ENCODE data around the gene PTPRN2.

Gene PTPRN2

GRCh38 chr7:157527686-157528085 lies 1059.9 kb downstream of the PTPRN2 start:
- DNase-seq (ENCODE audit: low read depth): no peak

DNA sequence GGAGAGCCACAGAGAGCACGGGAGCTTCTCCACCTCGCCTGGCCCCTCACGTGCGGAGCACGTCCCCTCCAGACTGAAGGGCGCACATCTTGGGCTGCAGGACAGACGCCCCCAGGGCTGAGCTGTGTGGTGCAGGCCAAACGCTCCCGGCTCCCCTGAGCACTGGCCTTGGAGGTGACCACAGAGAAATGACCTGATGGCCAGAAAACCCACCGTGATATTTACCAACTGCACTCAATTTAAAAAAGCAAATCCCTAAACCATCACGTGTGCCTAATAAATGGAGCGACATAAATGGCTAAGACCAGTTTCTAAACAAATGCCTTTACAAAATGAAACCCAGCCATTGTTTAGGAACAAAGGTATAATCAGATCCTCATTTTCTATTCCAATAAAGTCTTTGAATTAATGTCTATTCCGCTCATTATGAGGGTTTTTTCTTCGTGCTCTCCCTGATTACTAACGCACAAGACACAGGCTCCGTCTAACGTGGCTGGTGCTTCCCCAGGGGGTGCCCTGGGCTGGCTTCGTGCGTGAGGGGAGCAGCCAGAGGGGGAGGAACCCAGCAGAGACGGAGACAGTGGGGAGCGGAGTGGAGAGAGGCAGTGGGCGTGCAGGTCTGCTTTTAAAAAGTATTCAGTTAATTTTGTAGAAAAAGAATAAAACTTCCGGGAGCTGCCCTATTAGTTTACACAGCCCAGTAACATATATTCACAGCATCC lies 1060.5 kb downstream of the PTPRN2 start:
- no peak for DNase-seq (ENCODE audit: low read depth)

DNA sequence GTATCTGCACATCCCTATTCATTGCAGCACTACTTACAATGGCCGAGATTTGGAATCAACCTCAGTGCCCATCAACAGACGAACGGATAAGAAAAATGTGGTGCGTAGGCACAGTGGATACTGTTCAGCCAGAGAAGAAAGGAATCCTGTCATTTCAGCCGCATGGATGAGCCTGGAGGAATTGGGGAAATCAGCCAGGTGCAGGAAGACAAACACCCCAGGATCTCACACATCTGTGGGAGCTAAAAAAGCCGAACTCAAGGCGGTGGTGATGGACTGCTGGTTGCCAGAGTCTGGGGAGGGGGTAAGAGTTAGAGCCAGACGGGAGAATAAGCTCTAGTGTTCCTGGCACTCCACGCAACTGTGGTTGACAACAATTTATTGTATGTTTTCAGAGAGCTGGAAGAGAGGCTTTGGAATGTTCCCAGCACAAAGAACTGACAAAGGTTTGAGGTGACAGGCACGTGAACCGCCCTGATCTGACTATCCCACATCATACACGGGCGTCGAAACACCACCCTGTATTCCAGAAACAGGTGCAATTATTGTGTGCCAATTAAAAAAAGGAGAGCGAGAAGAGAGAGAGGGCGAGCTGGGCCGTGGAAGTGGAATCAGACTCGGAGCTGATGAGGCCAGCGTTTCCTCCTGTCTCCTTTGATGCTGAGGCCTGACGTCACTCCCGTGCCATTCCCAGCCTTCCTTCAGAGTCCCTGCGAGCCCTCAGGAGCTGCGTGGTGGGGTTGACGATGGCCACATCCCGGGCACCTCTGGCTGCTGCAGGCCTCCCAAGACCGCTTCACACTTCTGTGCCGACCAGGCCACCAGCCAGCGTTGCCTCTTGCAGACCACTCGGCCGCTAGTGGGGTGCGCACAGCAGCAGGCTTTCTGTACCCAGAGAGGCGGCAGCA lies 1061.4 kb downstream of the PTPRN2 start:
- no peak for DNase-seq (ENCODE audit: low read depth)

GRCh38 chr7:157525491-157525915 lies 1062.1 kb downstream of the PTPRN2 start:
- DNase-seq (ENCODE audit: low read depth): no peak

DNA sequence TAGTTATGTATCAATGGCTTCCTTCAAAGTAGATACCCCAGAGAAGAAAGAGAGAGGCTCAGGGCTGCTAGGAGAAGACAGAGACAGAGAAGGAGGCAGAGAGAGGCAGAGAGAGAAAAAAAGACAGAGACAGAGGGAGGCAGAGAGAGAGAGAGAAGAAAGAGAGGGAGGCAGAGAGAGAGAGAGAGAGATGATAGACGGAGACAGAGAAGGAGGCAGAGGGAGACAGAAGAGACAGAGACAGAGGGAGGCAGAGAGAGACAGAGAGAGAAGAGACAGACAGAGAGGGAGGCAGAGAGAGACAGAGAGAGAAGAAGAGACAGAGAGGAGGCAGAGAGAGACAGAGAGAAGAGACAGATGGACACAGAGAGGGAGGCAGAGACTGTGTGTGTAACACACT lies 1062.9 kb downstream of the PTPRN2 start:
- no peak for DNase-seq (ENCODE audit: low read depth)

DNA sequence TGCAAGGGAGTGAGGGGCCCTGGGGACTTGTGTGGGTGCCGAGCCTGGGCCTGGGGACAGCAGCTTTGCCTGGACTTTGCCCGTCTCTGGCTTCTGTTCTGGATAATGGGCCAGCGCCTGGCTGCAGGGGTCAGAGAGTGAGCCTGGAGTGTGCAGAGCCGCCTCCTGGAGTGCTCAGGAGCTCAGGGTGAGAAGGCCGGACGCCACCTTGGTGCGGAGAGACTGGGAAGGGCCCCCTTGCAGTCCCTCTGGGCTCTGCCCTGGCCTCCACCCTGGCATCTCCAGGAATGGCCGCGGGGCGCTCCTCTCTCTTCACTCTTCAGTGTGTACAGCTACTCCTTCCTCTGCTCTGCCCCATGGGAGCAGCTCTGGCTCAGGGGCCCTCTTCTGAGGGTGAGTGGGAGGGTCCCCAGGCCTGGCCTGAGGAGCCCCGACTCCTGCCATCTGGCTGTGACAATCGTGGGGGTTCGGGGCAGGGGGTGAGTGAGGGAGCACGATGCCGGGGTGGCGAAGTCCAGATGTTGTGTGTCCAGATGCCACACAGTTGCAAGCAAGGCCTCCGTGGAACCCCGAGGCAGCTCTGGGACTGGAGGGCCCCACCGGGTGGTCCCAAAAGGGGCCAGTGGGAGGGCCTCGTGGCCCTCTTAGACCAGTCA lies 1063.7 kb downstream of the PTPRN2 start:
- DNase-seq (ENCODE audit: low read depth): no peak

DNA sequence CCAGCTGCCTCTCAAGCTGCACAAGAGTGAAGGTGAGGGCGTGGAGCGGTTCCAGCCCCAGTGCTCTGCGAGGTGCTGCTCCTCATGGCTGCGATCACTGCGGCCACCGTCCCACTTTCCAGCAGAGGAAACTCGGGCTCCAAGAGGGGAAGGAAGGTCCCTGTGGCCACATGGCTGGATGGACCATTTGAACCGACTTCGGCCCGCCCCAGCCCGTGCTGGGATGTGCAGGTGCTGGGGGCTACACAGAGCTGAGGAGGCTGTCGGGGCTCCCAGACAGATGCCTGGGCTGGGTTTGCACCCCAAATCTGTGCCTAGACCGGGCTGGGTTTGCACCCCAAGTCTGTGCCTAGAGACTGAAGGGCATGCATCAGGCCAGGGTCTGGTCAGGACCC lies 1064.3 kb downstream of the PTPRN2 start:
- DNase-seq (ENCODE audit: low read depth): no peak

- DNase-seq (ENCODE audit: low read depth): no peak
Measured at GRCh38 chr7:157522954-157523353, 1064.7 kb downstream of the PTPRN2 start.

DNA sequence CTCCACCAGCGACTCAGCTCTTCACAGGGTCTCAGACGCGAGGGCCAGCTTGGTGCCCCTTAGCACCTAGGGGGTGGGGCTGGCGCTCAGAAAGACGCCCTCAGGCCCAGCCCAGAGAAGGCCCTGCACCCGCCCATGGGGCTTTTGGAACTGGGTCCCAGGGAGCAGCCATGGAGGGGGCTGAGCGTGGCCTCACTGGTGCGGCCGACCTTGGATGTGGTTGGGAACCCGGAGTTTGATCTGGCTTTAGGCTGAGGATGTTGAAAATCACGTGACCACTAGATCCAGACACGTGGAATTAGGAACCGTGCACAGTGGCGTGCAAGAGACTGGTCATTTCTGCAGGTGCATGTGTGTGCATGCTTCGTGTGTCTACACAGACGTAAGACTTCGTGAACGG lies 1065.4 kb downstream of the PTPRN2 start:
- DNase-seq (ENCODE audit: low read depth): no peak

DNA sequence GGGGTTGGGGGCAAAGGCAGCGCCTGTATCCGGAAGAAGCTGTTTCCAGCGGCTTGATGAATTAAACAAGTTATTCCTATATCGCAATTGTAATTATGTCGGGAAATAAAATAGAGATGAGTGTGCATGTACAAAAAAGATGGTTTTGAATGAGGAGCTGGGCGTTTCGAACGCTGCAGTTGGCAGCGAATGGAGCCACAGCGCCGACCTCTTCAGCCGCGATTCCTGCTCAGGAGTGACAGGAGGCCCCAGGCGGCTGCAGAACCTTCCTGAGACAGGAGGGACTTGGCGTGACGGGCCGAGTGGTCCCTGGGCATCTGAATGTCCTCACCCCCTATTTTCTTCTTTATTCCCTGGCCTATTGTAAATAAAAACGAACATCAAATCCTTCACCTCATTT lies 1065.9 kb downstream of the PTPRN2 start:
- no peak for DNase-seq (ENCODE audit: low read depth)

- no peak for DNase-seq (ENCODE audit: low read depth)
Measured at GRCh38 chr7:157521061-157521731, 1066.4 kb downstream of the PTPRN2 start.

- DNase-seq (ENCODE audit: low read depth): no peak
Measured at GRCh38 chr7:157520249-157520648, 1067.4 kb downstream of the PTPRN2 start.

DNA sequence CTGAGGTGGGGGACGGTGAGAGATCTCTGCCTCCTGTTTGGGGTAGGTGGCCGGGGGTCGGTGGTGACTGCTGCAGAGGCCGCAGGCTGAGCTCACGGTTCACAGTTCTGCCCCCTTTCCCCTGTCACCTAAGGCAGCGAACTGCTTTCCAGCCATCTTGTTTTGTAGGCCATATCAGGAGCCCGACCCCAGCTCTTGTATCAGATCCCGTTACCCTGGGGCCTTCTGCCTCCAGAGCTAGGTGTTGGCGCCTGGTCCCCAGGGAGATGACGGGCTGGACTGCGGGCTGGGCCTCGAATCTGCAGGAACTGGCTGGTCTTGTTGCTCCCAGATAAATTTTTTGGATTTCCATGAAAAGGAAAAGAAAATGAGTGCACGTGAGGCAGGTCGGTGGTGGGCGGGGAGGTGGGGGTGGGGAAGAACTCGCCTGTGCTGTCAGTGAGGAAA lies 1067.8 kb downstream of the PTPRN2 start:
- no peak for DNase-seq (ENCODE audit: low read depth)

GRCh38 chr7:157519246-157519645 lies 1068.4 kb downstream of the PTPRN2 start:
- DNase-seq (ENCODE audit: low read depth): no peak

GRCh38 chr7:157518514-157519175 lies 1069.0 kb downstream of the PTPRN2 start:
- no peak for DNase-seq (ENCODE audit: low read depth)

GRCh38 chr7:157517782-157518513 lies 1069.7 kb downstream of the PTPRN2 start:
- DNase-seq (ENCODE audit: low read depth): no peak

GRCh38 chr7:157516911-157517781 lies 1070.5 kb downstream of the PTPRN2 start:
- DNase-seq (ENCODE audit: low read depth): no peak

- no peak for DNase-seq (ENCODE audit: low read depth)
Measured at GRCh38 chr7:157516311-157516710, 1071.3 kb downstream of the PTPRN2 start.

DNA sequence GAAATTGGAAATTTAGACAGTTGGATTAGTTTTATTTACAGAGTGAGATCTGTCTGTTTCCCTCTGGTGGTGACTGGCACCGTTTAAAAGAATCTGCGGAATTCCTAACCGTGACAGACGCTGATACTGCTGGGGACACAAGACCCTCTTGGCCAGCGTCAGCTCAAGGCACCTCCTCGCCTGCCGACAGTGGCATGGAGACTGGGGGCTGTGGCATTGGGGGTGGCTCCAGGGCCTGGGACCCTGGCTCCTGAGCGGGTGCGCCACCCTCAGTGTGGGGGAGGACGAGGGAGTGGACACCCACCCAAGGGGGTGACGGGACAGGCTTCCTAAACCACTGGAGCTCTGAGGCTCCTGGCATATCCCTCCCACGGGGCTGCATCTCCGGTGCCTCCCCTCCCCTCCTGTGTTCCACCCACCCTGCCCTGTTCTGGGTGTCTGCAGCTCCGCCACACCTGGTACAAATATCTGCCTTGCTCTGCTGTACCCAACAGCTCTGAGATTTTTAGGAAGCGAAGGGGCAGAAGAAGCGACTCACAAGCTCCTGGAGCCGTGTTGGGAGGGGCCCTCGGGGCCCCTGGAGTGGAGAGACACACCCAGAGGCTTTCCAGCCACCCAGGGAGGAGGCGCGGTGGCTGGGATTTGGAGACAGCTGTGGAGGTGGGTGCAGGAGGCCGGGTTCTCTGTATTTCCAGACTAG lies 1072.1 kb downstream of the PTPRN2 start:
- DNase-seq (ENCODE audit: low read depth): no peak

All from stimulated activated CD8-positive, alpha-beta memory T cell treated with anti-CD3 and anti-CD28 coated beads, Interleukin-15, amount 100 ng/mL, for 24 hours (primary cell).